Activated CD4-positive, alpha-beta T cell treated with anti-CD3 and anti-CD28 coated beads, Interleukin-2, amount 10 ng/mL, durations not matched to agents 7 days and 5 days (primary cell): Measurements from ENCODE around the gene ZSCAN5B. TPM values are rescaled to one million over a fixed set of nuclear protein-coding genes. Genes with fewer than 3 reads are reported as not detected.
A peak's percentile ranks its signal among the peaks of the same experiment; 100 is the strongest.
"Not testable (repeated sequence)": the region's sequence is repeated elsewhere in the genome, so short reads cannot be mapped to it uniquely, and the experiment has no call there.

Source experiments
- CTCF ChIA-PET: fragments of 350-600 bp; sonication (Branson Sonifier 250); formaldehyde crosslinking; loops from one replicate; lab custom pipeline; 2021; ENCODE audit warnings: antibody characterized with exemption; lab: Charles Lee
- POLR2A ChIA-PET: fragments of 350-600 bp; sonication (Branson Sonifier 250); formaldehyde crosslinking; loops from one replicate; lab custom pipeline; 2021; ENCODE audit warnings: antibody characterized with exemption; lab: Charles Lee
- DNase-seq: peaks from one replicate; pipeline ENCODE4 v3.0.0-alpha.2; 2020
- H3K27ac Mint-ChIP-seq: one replicate; pipeline ENCODE4 v1.8.0; 2021; ENCODE audit warnings: mild to moderate bottlenecking, moderate library complexity, mixed read lengths
- H3K27me3 Mint-ChIP-seq: one replicate; pipeline ENCODE4 v1.8.0; 2021; ENCODE audit warnings: mixed read lengths
- H3K36me3 Mint-ChIP-seq: one replicate; pipeline ENCODE4 v1.8.0; 2021; ENCODE audit warnings: low read depth, mixed read lengths
- H3K4me1 Mint-ChIP-seq: one replicate; pipeline ENCODE4 v1.8.0; 2021; ENCODE audit warnings: mixed read lengths
- H3K4me3 Mint-ChIP-seq: one replicate; pipeline ENCODE4 v1.8.0; 2021; ENCODE audit warnings: mild to moderate bottlenecking, moderate library complexity, mixed read lengths
- H3K9me3 Mint-ChIP-seq: one replicate; pipeline ENCODE4 v1.8.0; 2021; ENCODE audit warnings: mixed read lengths
- total RNA-seq, 2 experiments: library from RNA; stranded (reverse); gene quantifications; one replicate each; pipeline ENCODE4 v1.2.3, GENCODE V29; 2021

Gene ZSCAN5B, protein sequence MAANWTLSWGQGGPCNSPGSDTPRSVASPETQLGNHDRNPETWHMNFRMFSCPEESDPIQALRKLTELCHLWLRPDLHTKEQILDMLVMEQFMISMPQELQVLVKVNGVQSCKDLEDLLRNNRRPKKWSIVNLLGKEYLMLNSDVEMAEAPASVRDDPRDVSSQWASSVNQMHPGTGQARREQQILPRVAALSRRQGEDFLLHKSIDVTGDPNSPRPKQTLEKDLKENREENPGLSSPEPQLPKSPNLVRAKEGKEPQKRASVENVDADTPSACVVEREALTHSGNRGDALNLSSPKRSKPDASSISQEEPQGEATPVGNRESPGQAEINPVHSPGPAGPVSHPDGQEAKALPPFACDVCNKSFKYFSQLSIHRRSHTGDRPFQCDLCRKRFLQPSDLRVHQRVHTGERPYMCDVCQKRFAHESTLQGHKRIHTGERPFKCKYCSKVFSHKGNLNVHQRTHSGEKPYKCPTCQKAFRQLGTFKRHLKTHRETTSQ
- not detected for total RNA-seq

GRCh38 chr19:56197646-56198045, at the start of gene ZSCAN5B:
TSS of gene ZSCAN5B (minus strand) at chr19:56197783. CDS start at chr19:56193052, 4,731 bp downstream.
- POLR2A ChIA-PET, CTCF ChIA-PET, H3K9me3 Mint-ChIP-seq, H3K4me3 Mint-ChIP-seq, H3K4me1 Mint-ChIP-seq, H3K36me3 Mint-ChIP-seq, H3K27me3 Mint-ChIP-seq, DNase-seq, H3K27ac Mint-ChIP-seq: not testable (repeated sequence)

- H3K9me3 Mint-ChIP-seq, DNase-seq, H3K4me1 Mint-ChIP-seq, H3K27ac Mint-ChIP-seq, POLR2A ChIA-PET, CTCF ChIA-PET, H3K4me3 Mint-ChIP-seq, H3K36me3 Mint-ChIP-seq, H3K27me3 Mint-ChIP-seq: not testable (repeated sequence)
These were observed 48.2 kb upstream of the ZSCAN5B start for GRCh38 chr19:56245764-56246163.

- no peaks in the 10 kb centered on the region for H3K36me3 Mint-ChIP-seq
- POLR2A ChIA-PET: no interaction called here
- no peaks in the 10 kb centered on the region for H3K9me3 Mint-ChIP-seq
- H3K4me3 Mint-ChIP-seq: no peak overlapping the region
- DNase-seq: no peak
- CTCF ChIA-PET: no interaction called here
- H3K27me3 Mint-ChIP-seq: no peaks in the 10 kb centered on the region
- H3K4me1 Mint-ChIP-seq: no peaks in the 10 kb centered on the region
- H3K27ac Mint-ChIP-seq: no peak overlapping the region
These were observed 47.6 kb upstream of the ZSCAN5B start for GRCh38 chr19:56245121-56245740.

- Mint-ChIP-seq H3K27me3 (peaks cover 1% of the 10 kb centered on the region), H3K27ac (no peak overlapping the region), H3K4me1 (peaks cover 3% of the 10 kb centered on the region), H3K36me3 (no peaks in the 10 kb centered on the region), H3K4me3 (no peak overlapping the region), H3K9me3 (no peaks in the 10 kb centered on the region)
- no peak for DNase-seq
- POLR2A ChIA-PET: no interaction called here
- CTCF ChIA-PET: no interaction called here
These were observed 25.9 kb upstream of the ZSCAN5B start for GRCh38 chr19:56223481-56223880.

- POLR2A ChIA-PET: no interaction called here
- Mint-ChIP-seq H3K27ac (no peak overlapping the region), H3K27me3 (peaks cover 4% of the 10 kb centered on the region), H3K4me3 (no peak overlapping the region), H3K4me1 (peaks cover 5% of the 10 kb centered on the region), H3K9me3 (no peaks in the 10 kb centered on the region), H3K36me3 (no peaks in the 10 kb centered on the region)
- CTCF ChIA-PET: interaction anchor here (0.6 kb wide), 1 partner anchor 25 kb away, joined by 3 read pairs; no protein-coding TSS in a partner anchor
- DNase-seq: no peak
These were observed 25.3 kb upstream of the ZSCAN5B start for GRCh38 chr19:56222901-56223300.

GRCh38 chr19:56221851-56222250, 24.3 kb upstream of the ZSCAN5B start:
- ChIA-PET POLR2A (no interaction called here), CTCF (no interaction called here)
- no peak overlapping the region for H3K27ac Mint-ChIP-seq
- DNase-seq: no peak
- peaks cover 6% of the 10 kb centered on the region for H3K4me1 Mint-ChIP-seq
- no peaks in the 10 kb centered on the region for H3K36me3 Mint-ChIP-seq
- no peak overlapping the region for H3K4me3 Mint-ChIP-seq
- H3K9me3 Mint-ChIP-seq: no peaks in the 10 kb centered on the region
- H3K27me3 Mint-ChIP-seq: peaks cover 9% of the 10 kb centered on the region

DNA sequence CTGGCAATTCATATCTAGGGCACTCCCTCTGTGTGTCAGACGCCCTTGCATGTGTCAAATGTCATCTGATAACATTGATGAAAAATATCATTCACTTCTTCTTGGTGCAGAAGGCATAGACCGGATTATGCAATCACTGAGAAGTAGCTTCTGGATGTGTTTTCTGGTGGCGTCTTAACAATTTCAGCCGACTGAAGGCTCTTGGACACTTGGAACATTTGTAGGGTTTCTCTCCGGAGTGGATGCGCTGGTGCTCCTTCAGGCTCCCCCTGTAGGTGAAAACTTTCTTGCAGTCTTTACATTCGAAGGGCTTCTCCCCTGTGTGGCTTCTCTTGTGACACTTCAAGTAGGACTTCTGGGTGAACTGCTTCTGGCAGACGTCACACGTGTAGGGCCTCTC, 23.9 kb upstream of the ZSCAN5B start:
- POLR2A ChIA-PET, H3K36me3 Mint-ChIP-seq, H3K27ac Mint-ChIP-seq, H3K4me3 Mint-ChIP-seq, H3K9me3 Mint-ChIP-seq, CTCF ChIA-PET, DNase-seq, H3K4me1 Mint-ChIP-seq: not testable (repeated sequence)
- H3K27me3 Mint-ChIP-seq: peaks cover 10% of the 10 kb centered on the region

DNA sequence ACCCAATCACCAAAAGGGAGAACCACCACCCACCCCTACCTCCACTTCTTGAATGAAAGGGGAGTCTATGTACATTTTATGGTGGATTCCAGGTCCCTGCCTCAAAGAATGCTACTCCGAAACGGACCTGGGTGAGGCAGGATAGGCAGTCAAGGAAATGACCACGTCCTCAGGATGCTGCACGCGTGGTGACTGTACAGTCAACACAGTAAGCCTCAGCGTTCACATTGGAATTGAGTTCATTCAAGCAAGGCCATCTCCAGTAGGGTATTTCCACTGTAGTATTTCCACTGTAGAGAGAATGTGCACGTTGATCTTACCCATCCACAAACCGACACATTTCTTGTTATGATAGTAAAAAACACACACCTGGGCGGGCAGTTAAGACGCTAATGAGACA, 21.4 kb upstream of the ZSCAN5B start:
- Mint-ChIP-seq H3K4me3 (no peak overlapping the region), H3K36me3 (no peaks in the 10 kb centered on the region), H3K9me3 (no peaks in the 10 kb centered on the region), H3K27ac (no peak overlapping the region), H3K27me3 (peaks cover 18% of the 10 kb centered on the region), H3K4me1 (peaks cover 8% of the 10 kb centered on the region)
- CTCF ChIA-PET: no interaction called here
- POLR2A ChIA-PET: no interaction called here
- no peak for DNase-seq

GRCh38 chr19:56217039-56217949, 19.7 kb upstream of the ZSCAN5B start:
- ChIA-PET CTCF (no interaction called here), POLR2A (no interaction called here)
- no peaks in the 10 kb centered on the region for H3K9me3 Mint-ChIP-seq
- H3K36me3 Mint-ChIP-seq: no peaks in the 10 kb centered on the region
- peaks cover 18% of the 10 kb centered on the region for H3K27me3 Mint-ChIP-seq
- peak; percentile 7 for DNase-seq
- no peak overlapping the region for H3K27ac Mint-ChIP-seq
- H3K4me3 Mint-ChIP-seq: peak overlapping the region; percentile 43
- H3K4me1 Mint-ChIP-seq: peaks cover 8% of the 10 kb centered on the region

DNA sequence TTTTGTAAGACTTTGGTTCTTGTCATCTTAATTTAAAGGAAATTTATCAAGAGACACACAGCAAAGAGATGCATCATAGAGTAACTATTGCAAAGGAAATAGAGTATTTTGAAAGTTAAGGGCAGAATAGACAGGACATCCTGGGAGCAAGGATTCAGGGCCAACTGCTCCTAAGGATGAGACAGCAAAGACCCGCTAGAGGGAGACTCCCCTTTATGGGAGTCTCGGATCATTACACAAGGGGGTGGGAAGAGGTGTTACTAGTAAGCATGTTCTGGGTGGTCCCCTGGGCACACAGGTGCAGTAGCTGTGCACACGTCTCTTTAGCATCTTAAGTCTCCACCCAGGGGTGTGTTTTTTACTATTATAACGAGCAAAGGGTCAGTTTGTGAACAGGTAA, 14.1 kb upstream of the ZSCAN5B start:
- H3K9me3 Mint-ChIP-seq: no peaks in the 10 kb centered on the region
- DNase-seq: no peak
- POLR2A ChIA-PET: no interaction called here
- no peaks in the 10 kb centered on the region for H3K36me3 Mint-ChIP-seq
- H3K27me3 Mint-ChIP-seq: peaks cover 8% of the 10 kb centered on the region
- H3K4me1 Mint-ChIP-seq: peaks cover under 1% of the 10 kb centered on the region
- H3K4me3 Mint-ChIP-seq: no peak overlapping the region
- CTCF ChIA-PET: no interaction called here
- no peak overlapping the region for H3K27ac Mint-ChIP-seq

GRCh38 chr19:56210036-56210435, 12.5 kb upstream of the ZSCAN5B start:
- H3K36me3 Mint-ChIP-seq, H3K27me3 Mint-ChIP-seq, H3K4me3 Mint-ChIP-seq, H3K27ac Mint-ChIP-seq, POLR2A ChIA-PET, H3K4me1 Mint-ChIP-seq, H3K9me3 Mint-ChIP-seq, DNase-seq, CTCF ChIA-PET: not testable (repeated sequence)

GRCh38 chr19:56209091-56209490, 11.5 kb upstream of the ZSCAN5B start:
- no peaks in the 10 kb centered on the region for H3K4me1 Mint-ChIP-seq
- no peak overlapping the region for H3K27ac Mint-ChIP-seq
- POLR2A ChIA-PET: no interaction called here
- no peak for DNase-seq
- no peaks in the 10 kb centered on the region for H3K9me3 Mint-ChIP-seq
- H3K27me3 Mint-ChIP-seq: no peaks in the 10 kb centered on the region
- CTCF ChIA-PET: no interaction called here
- no peaks in the 10 kb centered on the region for H3K36me3 Mint-ChIP-seq
- no peak overlapping the region for H3K4me3 Mint-ChIP-seq

DNA sequence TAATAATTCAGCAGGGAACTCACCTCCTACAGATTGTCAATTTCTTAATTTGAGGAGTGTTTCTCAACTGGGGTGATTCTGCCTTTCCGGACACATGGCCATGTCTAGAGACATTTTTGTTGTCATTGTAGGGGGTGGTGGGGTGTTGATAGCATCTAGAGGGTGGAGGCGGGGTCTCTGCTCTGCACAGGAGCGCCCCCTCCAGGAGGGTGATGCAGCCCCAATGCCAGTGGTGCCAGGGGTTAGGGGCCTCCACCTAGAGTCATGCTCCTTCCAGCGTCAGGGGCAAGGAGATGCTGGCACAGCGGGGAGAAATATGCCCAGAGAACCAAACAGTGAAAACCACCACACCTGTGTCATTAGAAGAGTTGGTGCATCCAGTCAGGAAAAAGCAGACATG, 10.0 kb upstream of the ZSCAN5B start:
- H3K27me3 Mint-ChIP-seq, H3K27ac Mint-ChIP-seq, H3K4me1 Mint-ChIP-seq, DNase-seq, CTCF ChIA-PET, H3K4me3 Mint-ChIP-seq, H3K9me3 Mint-ChIP-seq, H3K36me3 Mint-ChIP-seq, POLR2A ChIA-PET: not testable (repeated sequence)
